HG02571 (cell line): Measurements from ENCODE around the gene USP17L15.
"Not testable (repeated sequence)": the region's sequence is repeated elsewhere in the genome, so short reads cannot be mapped to it uniquely, and the experiment has no call there.

ENCODE experiments used
- ATAC-seq: cut with Tn5 transposase; IDR thresholded peaks from one replicate; pipeline ENCODE4 v1.9.1; 2021; ENCODE audit warnings: mild to moderate bottlenecking, moderate library complexity; ENCODE audit not compliant: unreplicated experiment

USP17L15 gene

GRCh38 chr4:9234085-9234484, at the start of gene USP17L15:
TSS of gene USP17L15 (plus strand) at chr4:9234385. CDS start at chr4:9234385, 0 bp downstream.
- not testable (repeated sequence) for ATAC-seq

- not testable (repeated sequence) for ATAC-seq
Measured at GRCh38 chr4:9210357-9210756, 23.8 kb upstream of the USP17L15 start, which contains the start of gene USP17L10. TSS of gene USP17L10 (plus strand) at chr4:9210657. CDS start at chr4:9210657, 0 bp downstream.

GRCh38 chr4:9214701-9215100, 19.5 kb upstream of the USP17L15 start:
- not testable (repeated sequence) for ATAC-seq

GRCh38 chr4:9215105-9215504, 19.1 kb upstream of the USP17L15 start, which contains the start of gene USP17L11:
TSS of gene USP17L11 (plus strand) at chr4:9215405. CDS start at chr4:9215405, 0 bp downstream.
- not testable (repeated sequence) for ATAC-seq

GRCh38 chr4:9219852-9220251, 14.3 kb upstream of the USP17L15 start, which contains the start of gene USP17L12:
TSS of gene USP17L12 (plus strand) at chr4:9220152. CDS start at chr4:9220152, 0 bp downstream.
- not testable (repeated sequence) for ATAC-seq

- ATAC-seq = not testable (repeated sequence)
Measured at GRCh38 chr4:9224596-9224995, 9.6 kb upstream of the USP17L15 start, which contains the start of gene USP17L13. TSS of gene USP17L13 (plus strand) at chr4:9224896. CDS start at chr4:9224896, 0 bp downstream.

- not testable (repeated sequence) for ATAC-seq
Measured at GRCh38 chr4:9230249-9230648, 3.9 kb upstream of the USP17L15 start.

- not testable (repeated sequence) for ATAC-seq
Measured at GRCh38 chr4:9238461-9238860, 4.3 kb downstream of the USP17L15 start.

GRCh38 chr4:9243579-9243978, 9.4 kb downstream of the USP17L15 start, which contains the start of gene USP17L17:
TSS of gene USP17L17 (plus strand) at chr4:9243879. CDS start at chr4:9243879, 0 bp downstream.
- not testable (repeated sequence) for ATAC-seq

GRCh38 chr4:9247953-9248680, 13.9 kb downstream of the USP17L15 start, which contains the start of gene USP17L18:
TSS of gene USP17L18 (plus strand) at chr4:9248630. CDS start at chr4:9248630, 0 bp downstream.
- not testable (repeated sequence) for ATAC-seq

- ATAC-seq = not testable (repeated sequence)
Measured at GRCh38 chr4:9253078-9253477, 18.9 kb downstream of the USP17L15 start, which contains the start of gene USP17L19. TSS of gene USP17L19 (plus strand) at chr4:9253378. CDS start at chr4:9253378, 0 bp downstream.

- ATAC-seq = not testable (repeated sequence)
Measured at GRCh38 chr4:9257824-9258223, 23.6 kb downstream of the USP17L15 start, which contains the start of gene USP17L20. TSS of gene USP17L20 (plus strand) at chr4:9258124. CDS start at chr4:9258124, 0 bp downstream.

- ATAC-seq = not testable (repeated sequence)
Measured at GRCh38 chr4:9262572-9262971, 28.4 kb downstream of the USP17L15 start, which contains the start of gene USP17L21. TSS of gene USP17L21 (plus strand) at chr4:9262872. CDS start at chr4:9262872, 0 bp downstream.

GRCh38 chr4:9267319-9267718, 33.1 kb downstream of the USP17L15 start, which contains the start of gene USP17L22:
TSS of gene USP17L22 (plus strand) at chr4:9267619. CDS start at chr4:9267619, 0 bp downstream.
- ATAC-seq = not testable (repeated sequence)

GRCh38 chr4:9271719-9272118, 37.5 kb downstream of the USP17L15 start:
- not testable (repeated sequence) for ATAC-seq
